Measurements from ENCODE around the gene CCDC136.

CCDC136 gene

DNA sequence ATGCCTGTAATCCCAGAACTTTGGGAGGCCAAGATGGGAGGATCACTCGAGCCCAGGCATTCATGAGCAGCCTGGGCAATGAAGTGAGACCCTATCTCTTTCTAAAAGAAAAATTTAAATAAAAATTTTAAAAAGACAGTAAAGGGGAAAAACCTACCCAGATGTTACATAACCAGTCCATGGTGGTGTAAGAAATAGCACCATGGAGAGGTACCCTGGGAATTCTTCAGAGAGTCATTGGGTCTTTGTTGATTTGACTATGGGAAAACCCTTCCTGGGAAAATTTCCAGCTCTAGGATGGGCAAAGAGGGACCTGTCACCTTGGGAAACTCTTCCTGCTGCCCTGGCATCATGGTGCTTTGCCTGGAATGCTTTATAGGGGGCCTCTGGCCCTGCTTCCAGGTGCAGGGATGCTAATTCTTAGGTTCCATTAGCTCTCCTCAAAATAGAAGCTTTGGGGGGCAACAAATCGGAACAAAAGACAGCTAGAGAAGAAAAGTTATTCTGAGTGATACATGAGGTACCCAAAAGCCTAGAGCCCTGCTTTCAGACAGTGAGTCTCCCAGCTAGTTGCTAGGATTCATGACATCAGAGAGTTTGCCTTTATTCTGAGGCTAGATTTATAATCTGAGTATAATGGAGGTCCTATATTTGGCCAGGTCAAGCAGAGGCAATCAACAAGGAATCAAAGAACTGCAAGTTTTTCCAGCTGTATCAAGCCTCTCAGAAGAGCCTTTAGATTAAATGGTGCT is 10.1 kb downstream of the CCDC136 start:
- no peak for DNase-seq (ENCODE audit: low read depth, low spot score)
- H3K4me3 ChIP-seq (ENCODE audit: low read depth, low read length): no peak overlapping the region
- TF ChIP-seq, protein P1, sequence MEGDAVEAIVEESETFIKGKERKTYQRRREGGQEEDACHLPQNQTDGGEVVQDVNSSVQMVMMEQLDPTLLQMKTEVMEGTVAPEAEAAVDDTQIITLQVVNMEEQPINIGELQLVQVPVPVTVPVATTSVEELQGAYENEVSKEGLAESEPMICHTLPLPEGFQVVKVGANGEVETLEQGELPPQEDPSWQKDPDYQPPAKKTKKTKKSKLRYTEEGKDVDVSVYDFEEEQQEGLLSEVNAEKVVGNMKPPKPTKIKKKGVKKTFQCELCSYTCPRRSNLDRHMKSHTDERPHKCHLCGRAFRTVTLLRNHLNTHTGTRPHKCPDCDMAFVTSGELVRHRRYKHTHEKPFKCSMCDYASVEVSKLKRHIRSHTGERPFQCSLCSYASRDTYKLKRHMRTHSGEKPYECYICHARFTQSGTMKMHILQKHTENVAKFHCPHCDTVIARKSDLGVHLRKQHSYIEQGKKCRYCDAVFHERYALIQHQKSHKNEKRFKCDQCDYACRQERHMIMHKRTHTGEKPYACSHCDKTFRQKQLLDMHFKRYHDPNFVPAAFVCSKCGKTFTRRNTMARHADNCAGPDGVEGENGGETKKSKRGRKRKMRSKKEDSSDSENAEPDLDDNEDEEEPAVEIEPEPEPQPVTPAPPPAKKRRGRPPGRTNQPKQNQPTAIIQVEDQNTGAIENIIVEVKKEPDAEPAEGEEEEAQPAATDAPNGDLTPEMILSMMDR (IDR thresholded peaks at IDR 0.05; ENCODE audit: low read depth, low read length): no peak
- in situ Hi-C loops (cut with HindIII; ENCODE audit: low sequenced_read_pairs): no loop called here

DNA sequence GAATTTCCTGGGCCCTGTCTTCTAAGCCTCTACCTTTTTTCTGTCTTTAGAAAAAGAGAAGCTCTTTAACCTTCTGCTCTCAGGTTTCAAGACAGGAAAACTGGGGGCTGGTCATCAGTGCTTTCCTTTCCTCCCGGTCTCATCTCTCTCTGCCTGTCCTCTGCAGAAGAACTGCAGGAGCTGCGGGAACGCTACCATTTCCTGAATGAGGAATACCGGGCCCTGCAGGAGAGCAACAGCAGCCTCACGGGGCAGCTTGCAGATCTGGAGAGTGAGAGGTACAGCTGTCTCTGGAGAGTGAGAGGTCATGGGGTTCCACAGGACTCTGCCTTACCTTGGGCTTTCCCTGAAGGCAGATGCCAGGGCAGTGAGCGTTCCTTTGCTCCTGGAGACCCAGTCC is 12.7 kb downstream of the CCDC136 start:
- TF ChIP-seq, protein P1 (IDR thresholded peaks at IDR 0.05; ENCODE audit: low read depth, low read length): no peak
- no peak overlapping the region for H3K4me3 ChIP-seq (ENCODE audit: low read depth, low read length)
- no peak for DNase-seq (ENCODE audit: low read depth, low spot score)
- in situ Hi-C loops (cut with HindIII; ENCODE audit: low sequenced_read_pairs): no loop called here

DNA sequence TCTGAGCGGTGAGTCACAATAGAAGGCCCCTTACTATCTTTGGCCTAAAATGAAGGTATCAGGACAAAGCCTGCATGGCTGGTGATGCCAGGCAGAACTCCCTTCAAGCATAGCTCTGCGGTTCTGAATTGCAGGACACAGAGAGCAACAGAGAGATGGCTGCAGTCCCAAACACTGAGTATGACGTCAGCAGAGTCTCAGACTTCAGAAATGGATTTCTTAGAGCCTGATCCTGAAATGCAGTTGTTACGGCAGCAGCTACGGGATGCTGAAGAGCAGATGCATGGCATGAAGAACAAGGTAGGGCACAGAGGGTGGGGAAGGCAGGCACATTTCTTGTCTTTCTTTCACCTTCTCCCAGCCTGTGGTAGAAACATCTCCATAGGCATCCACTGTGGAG is 13.5 kb downstream of the CCDC136 start:
- H3K4me3 ChIP-seq (ENCODE audit: low read depth, low read length): no peak overlapping the region
- DNase-seq (ENCODE audit: low read depth, low spot score): no peak
- TF ChIP-seq, protein P1 (IDR thresholded peaks at IDR 0.05; ENCODE audit: low read depth, low read length): no peak
- in situ Hi-C loops (cut with HindIII; ENCODE audit: low sequenced_read_pairs): no loop called here

DNA sequence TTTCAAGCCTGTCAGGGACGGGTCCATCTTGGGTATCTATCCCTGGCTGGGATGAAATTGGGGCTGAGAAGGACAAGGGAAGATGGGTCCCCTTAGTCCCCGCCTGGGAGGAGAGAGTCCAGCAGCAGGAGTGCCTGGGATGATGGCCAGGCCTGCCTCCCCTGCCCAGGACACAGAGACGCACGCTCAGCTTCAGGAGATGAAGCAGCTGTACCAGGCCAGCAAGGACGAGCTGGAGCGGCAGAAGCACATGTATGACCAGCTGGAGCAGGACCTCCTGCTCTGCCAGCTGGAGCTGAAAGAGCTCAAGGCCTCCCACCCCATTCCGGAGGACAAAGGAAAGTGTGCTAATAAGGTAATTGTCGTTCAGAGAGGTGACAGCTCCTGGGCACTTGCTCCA is 15.4 kb downstream of the CCDC136 start:
- DNase-seq (ENCODE audit: low read depth, low spot score): no peak
- H3K4me3 ChIP-seq (ENCODE audit: low read depth, low read length): no peak overlapping the region
- in situ Hi-C loops (cut with HindIII; ENCODE audit: low sequenced_read_pairs): no loop called here
- TF ChIP-seq, protein P1 (IDR thresholded peaks at IDR 0.05; ENCODE audit: low read depth, low read length): no peak

DNA sequence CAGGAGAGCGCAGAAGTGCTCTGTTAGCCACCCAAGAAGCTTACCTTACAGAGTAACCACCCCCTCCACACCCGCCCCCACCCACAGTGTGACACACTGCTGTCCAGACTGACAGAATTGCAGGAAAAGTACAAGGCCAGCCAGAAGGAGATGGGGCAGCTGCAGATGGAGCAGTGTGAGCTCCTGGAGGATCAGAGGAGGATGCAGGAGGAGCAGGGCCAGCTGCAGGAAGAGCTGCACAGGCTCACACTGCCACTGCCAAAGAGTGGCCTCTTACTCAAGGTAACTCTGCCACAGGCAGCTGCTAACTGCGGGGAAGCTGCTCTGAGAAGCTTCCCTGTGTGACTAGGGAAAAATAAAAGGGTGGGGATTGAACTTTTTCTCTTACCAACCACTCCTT is 17.6 kb downstream of the CCDC136 start:
- H3K4me3 ChIP-seq (ENCODE audit: low read depth, low read length): no peak overlapping the region
- no peak for DNase-seq (ENCODE audit: low read depth, low spot score)
- TF ChIP-seq, protein P1 (IDR thresholded peaks at IDR 0.05; ENCODE audit: low read depth, low read length): no peak
- in situ Hi-C loops (cut with HindIII; ENCODE audit: low sequenced_read_pairs): no loop called here

DNA sequence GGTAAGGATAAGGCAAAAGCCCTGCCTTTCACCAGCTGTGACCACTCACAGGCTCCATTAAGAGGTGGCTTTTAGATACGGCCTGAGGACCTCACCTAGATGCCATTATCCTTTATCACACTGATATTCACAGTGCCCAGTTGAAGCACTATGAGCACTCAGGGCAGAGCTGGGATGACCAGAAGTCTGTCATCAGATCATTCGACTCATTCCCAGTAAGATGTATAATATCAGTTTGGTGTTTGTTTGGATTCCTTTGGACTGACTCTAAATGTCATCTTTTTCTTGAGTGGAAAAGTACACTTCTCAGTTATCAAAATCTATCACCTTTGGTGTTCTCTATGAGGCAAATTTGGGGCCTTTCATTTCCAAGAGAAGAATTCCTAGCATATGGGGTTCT is 18.7 kb downstream of the CCDC136 start:
- no peak overlapping the region for H3K4me3 ChIP-seq (ENCODE audit: low read depth, low read length)
- in situ Hi-C loops (cut with HindIII; ENCODE audit: low sequenced_read_pairs): no loop called here
- DNase-seq (ENCODE audit: low read depth, low spot score): no peak
- TF ChIP-seq, protein P1 (IDR thresholded peaks at IDR 0.05; ENCODE audit: low read depth, low read length): no peak

All from astrocyte of the spinal cord (primary cell).